Measurements from ENCODE around the gene LHX2. TPM values are rescaled to one million over a fixed set of nuclear protein-coding genes. Genes with fewer than 3 reads are reported as not detected.

The LHX2 gene
- total and polyA plus RNA-seq, 2 experiments from 2014 or later, result not detected

DNA sequence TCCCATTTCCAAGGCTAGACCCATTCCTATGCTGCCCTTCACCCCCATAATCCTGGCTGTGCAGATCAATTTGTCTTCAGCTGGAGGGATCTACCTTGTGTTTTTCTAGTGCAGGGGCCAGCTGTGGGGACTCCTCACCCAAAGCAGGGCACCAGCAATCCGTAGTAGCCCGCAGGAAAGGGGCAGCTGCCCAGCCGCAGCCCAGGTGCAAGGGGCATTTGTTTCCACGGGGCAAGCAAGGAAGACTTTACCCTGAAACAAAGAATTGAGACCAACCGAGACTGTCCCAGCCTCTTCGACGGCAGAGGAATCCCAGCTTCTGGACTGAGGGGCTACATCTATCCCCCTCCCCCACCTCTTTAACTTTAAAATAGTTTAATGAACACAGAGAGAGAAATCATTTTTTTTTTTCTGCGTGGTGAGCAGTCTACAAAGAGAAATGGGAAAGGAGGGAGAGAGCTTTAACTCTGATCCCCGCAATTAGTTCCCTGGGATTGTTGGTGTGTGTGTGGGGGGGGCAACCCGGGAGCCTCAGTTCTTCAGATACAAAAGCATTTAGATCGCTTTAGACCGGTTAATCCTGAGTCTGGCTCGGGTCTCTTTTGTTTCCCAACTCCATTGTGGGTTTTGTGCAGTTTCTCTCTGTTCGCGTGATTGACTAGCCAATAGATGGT lies 10.6 kb upstream of the LHX2 start:
- Histone ChIP-seq H3K4me1 (ENCODE audit: insufficient read depth) (no peaks in the 10 kb centered on the region), H3K9me2 (ENCODE audit: insufficient read depth) (no peaks in the 10 kb centered on the region), H3K4me2 (ENCODE audit: unreplicated experiment) (no peak overlapping the region), H3K9ac (no peak overlapping the region), H2AFZ (no peak overlapping the region), H3K27me3 (replicated peaks; ENCODE audit: insufficient read depth) (peaks cover 92% of the 10 kb centered on the region), H4K20me1 (ENCODE audit: insufficient read depth) (no peaks in the 10 kb centered on the region), H3F3A (ENCODE audit: insufficient read depth) (no peaks in the 10 kb centered on the region), H3K9me3 (ENCODE audit: low read depth) (no peaks in the 10 kb centered on the region), H3K4me3 (no peak overlapping the region), H3K36me3 (ENCODE audit: low read depth) (no peaks in the 10 kb centered on the region), H3K79me2 (ENCODE audit: insufficient read depth) (no peaks in the 10 kb centered on the region), H3K27ac (no peak overlapping the region)
- TF ChIP-seq EZH2 (IDR thresholded peaks at IDR 0.05; ENCODE audit: insufficient read depth, poor library complexity, severe bottlenecking) (peak; percentile 76), EZH2phosphoT487 (IDR thresholded peaks at IDR 0.05; ENCODE audit: insufficient read depth, low read depth) (no peak)
- in situ Hi-C loops (cut with MboI), result no loop called here
- no peak for DNase-seq
- WGBS, 2 experiments (ENCODE audit: low coverage in 1 of 2, low lambda C conversion rate in 2 of 2, missing lambda C conversion rate in 2 of 2), result 17 to 23% methylated on average over 15 of the region's 15 CpGs

DNA sequence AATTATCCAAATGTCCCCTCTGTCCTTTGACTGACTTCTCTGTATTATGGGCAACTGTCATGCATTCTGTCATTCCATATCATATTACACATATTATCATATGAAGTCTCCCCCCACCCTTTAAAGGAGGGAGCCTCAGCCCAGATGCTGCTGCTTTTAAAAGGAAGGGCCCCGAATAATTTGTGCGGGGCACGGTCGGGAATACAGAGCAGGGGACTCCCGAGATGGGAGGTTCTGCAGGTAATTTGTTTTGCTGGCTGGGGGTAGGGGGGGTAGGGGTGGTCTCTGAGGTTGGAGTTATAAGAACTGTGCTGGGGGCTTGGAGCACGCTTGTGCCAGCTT lies 10.1 kb upstream of the LHX2 start:
- in situ Hi-C loops (cut with MboI), result no loop called here
- H3K9me2 ChIP-seq (ENCODE audit: insufficient read depth), result no peaks in the 10 kb centered on the region
- no peaks in the 10 kb centered on the region for H3K79me2 ChIP-seq (ENCODE audit: insufficient read depth)
- H3K9ac ChIP-seq, result no peak overlapping the region
- H3K27ac ChIP-seq, result no peak overlapping the region
- no peaks in the 10 kb centered on the region for H3K4me1 ChIP-seq (ENCODE audit: insufficient read depth)
- H3K4me2 ChIP-seq (ENCODE audit: unreplicated experiment), result no peak overlapping the region
- H2AFZ ChIP-seq, result no peak overlapping the region
- H4K20me1 ChIP-seq (ENCODE audit: insufficient read depth), result no peaks in the 10 kb centered on the region
- H3K4me3 ChIP-seq, result no peak overlapping the region
- H3K36me3 ChIP-seq (ENCODE audit: low read depth), result no peaks in the 10 kb centered on the region
- no peak for DNase-seq
- H3K27me3 ChIP-seq (replicated peaks; ENCODE audit: insufficient read depth), result peaks cover 92% of the 10 kb centered on the region
- TF ChIP-seq EZH2phosphoT487 (IDR thresholded peaks at IDR 0.05; ENCODE audit: insufficient read depth, low read depth) (no peak), EZH2 (IDR thresholded peaks at IDR 0.05; ENCODE audit: insufficient read depth, poor library complexity, severe bottlenecking) (no peak)
- H3F3A ChIP-seq (ENCODE audit: insufficient read depth), result no peaks in the 10 kb centered on the region
- 21 to 34% methylated on average over 5 to 6 of the region's 6 CpGs for WGBS, 2 experiments (ENCODE audit: low coverage in 1 of 2, low lambda C conversion rate in 2 of 2, missing lambda C conversion rate in 2 of 2)
- no peaks in the 10 kb centered on the region for H3K9me3 ChIP-seq (ENCODE audit: low read depth)

DNA sequence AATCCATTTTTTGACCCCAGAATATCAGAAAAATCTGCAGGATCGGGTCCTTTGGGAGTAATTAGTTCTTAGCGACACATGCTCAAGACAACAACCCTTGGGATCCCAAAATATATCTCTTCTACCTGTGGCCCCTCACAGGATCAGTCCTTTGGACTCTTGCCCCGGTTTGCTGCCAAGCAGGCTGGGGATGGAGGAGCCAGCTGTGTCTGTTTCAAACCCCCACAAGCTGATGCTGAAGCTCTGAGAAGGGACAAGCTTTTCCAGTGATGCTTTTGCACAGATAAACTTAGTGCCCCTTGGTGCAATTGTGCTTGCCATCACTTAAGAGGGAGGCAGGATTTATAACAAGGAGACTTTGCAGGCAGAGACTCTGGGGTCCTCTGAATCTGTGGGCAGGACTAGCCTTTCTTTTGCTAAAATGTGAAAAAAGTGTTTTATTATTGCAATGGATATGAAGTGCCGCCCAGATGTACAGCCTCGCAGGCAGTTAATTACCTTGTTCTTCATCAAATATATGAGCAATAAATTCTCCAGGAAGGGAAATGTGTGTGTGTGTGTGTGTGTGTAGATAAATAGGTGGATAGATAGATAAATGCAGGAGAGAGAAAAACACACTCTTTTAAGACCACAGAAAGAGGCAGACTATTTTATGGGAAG lies 9.6 kb upstream of the LHX2 start:
- no peak overlapping the region for H3K27ac ChIP-seq
- peaks cover 92% of the 10 kb centered on the region for H3K27me3 ChIP-seq (replicated peaks; ENCODE audit: insufficient read depth)
- no peak for DNase-seq
- in situ Hi-C loops (cut with MboI), result no loop called here
- H3K79me2 ChIP-seq (ENCODE audit: insufficient read depth), result no peaks in the 10 kb centered on the region
- no peak overlapping the region for H3K9ac ChIP-seq
- no peak overlapping the region for H2AFZ ChIP-seq
- no peak overlapping the region for H3K4me3 ChIP-seq
- TF ChIP-seq EZH2phosphoT487 (IDR thresholded peaks at IDR 0.05; ENCODE audit: insufficient read depth, low read depth), result no peak
- TF ChIP-seq EZH2 (IDR thresholded peaks at IDR 0.05; ENCODE audit: insufficient read depth, poor library complexity, severe bottlenecking), result no peak
- no peaks in the 10 kb centered on the region for H3F3A ChIP-seq (ENCODE audit: insufficient read depth)
- H3K9me3 ChIP-seq (ENCODE audit: low read depth), result no peaks in the 10 kb centered on the region
- no peaks in the 10 kb centered on the region for H3K9me2 ChIP-seq (ENCODE audit: insufficient read depth)
- H4K20me1 ChIP-seq (ENCODE audit: insufficient read depth), result no peaks in the 10 kb centered on the region
- WGBS, 2 experiments (ENCODE audit: low coverage in 1 of 2, low lambda C conversion rate in 2 of 2, missing lambda C conversion rate in 2 of 2), result 9% methylated on average over 5 of the region's 5 CpGs
- no peaks in the 10 kb centered on the region for H3K4me1 ChIP-seq (ENCODE audit: insufficient read depth)
- no peaks in the 10 kb centered on the region for H3K36me3 ChIP-seq (ENCODE audit: low read depth)
- H3K4me2 ChIP-seq (ENCODE audit: unreplicated experiment), result no peak overlapping the region

DNA sequence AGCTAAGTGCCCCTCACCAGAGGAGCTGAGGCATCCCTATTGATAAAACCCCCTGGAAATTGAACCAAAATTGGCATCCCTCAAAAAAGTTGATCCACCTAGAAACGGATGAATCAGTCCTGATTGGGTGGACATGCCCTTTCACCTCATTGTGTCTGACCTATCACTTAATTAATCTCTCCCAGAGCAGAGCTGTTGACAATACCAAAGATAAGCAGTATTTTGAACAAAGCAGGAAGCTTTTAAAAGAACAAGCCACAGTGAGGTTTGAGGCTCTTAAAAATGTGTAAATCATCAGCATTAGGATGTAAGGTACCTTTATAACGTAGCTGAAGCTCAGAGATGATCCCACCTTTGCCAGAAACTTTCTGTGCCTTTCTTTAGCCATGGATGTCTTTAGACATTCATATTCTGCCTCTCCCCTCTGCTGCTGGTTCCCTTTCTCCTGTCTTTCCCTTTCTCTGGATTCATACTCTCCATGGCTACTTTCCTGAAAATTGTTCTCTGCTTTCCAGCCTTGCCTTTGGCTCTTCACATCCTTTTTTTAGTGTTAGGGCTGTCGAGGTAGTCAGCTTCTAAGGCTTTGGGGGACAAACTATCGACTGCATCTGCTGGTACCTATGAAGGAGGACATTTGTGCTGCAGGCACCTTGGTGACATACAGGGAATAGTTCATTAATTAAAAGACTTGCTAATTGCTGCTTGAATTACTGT lies 7.8 kb upstream of the LHX2 start:
- Histone ChIP-seq H3F3A (ENCODE audit: insufficient read depth) (no peaks in the 10 kb centered on the region), H3K4me1 (ENCODE audit: insufficient read depth) (no peaks in the 10 kb centered on the region), H3K9ac (no peak overlapping the region), H3K36me3 (ENCODE audit: low read depth) (no peaks in the 10 kb centered on the region), H3K4me2 (ENCODE audit: unreplicated experiment) (no peak overlapping the region), H3K9me2 (ENCODE audit: insufficient read depth) (no peaks in the 10 kb centered on the region), H2AFZ (no peak overlapping the region), H4K20me1 (ENCODE audit: insufficient read depth) (no peaks in the 10 kb centered on the region), H3K27me3 (replicated peaks; ENCODE audit: insufficient read depth) (peaks cover 92% of the 10 kb centered on the region), H3K9me3 (ENCODE audit: low read depth) (no peaks in the 10 kb centered on the region), H3K79me2 (ENCODE audit: insufficient read depth) (no peaks in the 10 kb centered on the region), H3K27ac (no peak overlapping the region), H3K4me3 (no peak overlapping the region)
- WGBS, 2 experiments (ENCODE audit: low coverage in 1 of 2, low lambda C conversion rate in 2 of 2, missing lambda C conversion rate in 2 of 2), result 1 to 9% methylated on average over 4 of the region's 4 CpGs
- DNase-seq, result no peak
- in situ Hi-C loops (cut with MboI), result no loop called here
- TF ChIP-seq EZH2 (IDR thresholded peaks at IDR 0.05; ENCODE audit: insufficient read depth, poor library complexity, severe bottlenecking) (no peak), EZH2phosphoT487 (IDR thresholded peaks at IDR 0.05; ENCODE audit: insufficient read depth, low read depth) (no peak)

Data from GM23248 (cell line).